ENCODE measurements around the gene PHLDB3.
A peak's percentile ranks its signal among the peaks of the same experiment; 100 is the strongest.
"Not testable (repeated sequence)": the region's sequence is repeated elsewhere in the genome, so short reads cannot be mapped to it uniquely, and the experiment has no call there.

PHLDB3 gene

DNA sequence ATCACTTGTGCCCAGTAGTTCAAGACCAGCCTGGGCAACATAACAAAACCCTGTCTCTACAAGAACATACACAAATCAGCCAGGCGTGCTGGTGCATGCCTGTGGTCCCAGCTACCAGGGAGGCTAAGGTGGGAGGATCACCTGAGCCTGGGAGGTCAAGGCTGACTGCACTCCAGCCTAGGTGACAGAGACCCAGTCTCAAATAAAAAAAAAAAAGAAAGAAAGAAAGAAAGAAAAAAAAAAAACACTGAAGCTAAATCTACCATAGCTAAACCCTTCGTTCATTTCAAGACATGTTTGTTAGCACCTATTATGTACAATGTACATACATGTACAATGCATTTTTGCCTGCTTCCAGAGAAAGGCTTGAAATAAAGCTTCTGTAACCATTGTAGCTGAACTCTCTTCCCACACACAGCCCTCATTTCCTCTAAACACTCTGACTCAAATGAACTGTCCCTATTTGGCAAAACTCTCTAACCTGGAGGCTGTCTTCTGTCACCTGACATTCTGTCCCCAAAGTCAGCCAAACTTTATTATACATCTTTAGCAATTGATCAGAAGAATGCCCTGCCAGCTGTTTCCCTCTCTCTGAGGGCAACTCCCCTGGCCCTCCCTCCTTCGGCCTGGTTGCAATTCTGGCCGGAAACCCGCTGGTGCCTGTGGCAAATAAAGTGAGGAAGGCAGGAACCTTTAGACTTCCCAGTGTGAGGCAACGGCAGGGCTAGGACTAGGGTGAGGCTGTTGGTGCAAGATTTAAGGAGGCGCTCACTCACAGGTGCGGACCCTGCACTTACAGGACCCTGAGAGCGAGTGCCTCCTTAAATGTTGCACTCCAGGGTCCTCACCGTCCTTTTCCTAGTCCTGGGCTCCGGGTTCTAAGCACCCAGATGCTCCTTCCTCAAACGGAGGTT lies 20.6 kb upstream of the PHLDB3 start:
- Histone ChIP-seq H4K20me1 (ENCODE audit: insufficient read depth, low read length, poor library complexity, severe bottlenecking) (peaks cover 14% of the 10 kb centered on the region), H2AFZ (ENCODE audit: low read length) (no peak overlapping the region), H3K9ac (ENCODE audit: low read depth, low read length, poor library complexity, severe bottlenecking) (peak overlapping the region; percentile 87), H3K36me3 (ENCODE audit: insufficient read depth, low read length) (no peaks in the 10 kb centered on the region), H3K27me3 (ENCODE audit: insufficient read depth, low read length, poor library complexity, severe bottlenecking) (no peaks in the 10 kb centered on the region), H3K4me3 (ENCODE audit: low read length, poor library complexity, severe bottlenecking) (peak overlapping the region; percentile 91), H3K9me3 (ENCODE audit: insufficient read depth, low read depth, low read length) (no peaks in the 10 kb centered on the region), H3F3A (ENCODE audit: low read depth) (no peaks in the 10 kb centered on the region), H3K79me2 (ENCODE audit: insufficient read depth, low read length) (peaks cover 37% of the 10 kb centered on the region), H3K9me2 (replicated peaks; ENCODE audit: low read depth, low read length) (no peaks in the 10 kb centered on the region), H3K4me1 (ENCODE audit: insufficient read depth, low read length, poor library complexity, severe bottlenecking) (peaks cover 6% of the 10 kb centered on the region), H3K4me2 (ENCODE audit: low read depth, low read length, poor library complexity, severe bottlenecking) (peak overlapping the region; percentile 86)
- TF ChIP-seq, protein P1, sequence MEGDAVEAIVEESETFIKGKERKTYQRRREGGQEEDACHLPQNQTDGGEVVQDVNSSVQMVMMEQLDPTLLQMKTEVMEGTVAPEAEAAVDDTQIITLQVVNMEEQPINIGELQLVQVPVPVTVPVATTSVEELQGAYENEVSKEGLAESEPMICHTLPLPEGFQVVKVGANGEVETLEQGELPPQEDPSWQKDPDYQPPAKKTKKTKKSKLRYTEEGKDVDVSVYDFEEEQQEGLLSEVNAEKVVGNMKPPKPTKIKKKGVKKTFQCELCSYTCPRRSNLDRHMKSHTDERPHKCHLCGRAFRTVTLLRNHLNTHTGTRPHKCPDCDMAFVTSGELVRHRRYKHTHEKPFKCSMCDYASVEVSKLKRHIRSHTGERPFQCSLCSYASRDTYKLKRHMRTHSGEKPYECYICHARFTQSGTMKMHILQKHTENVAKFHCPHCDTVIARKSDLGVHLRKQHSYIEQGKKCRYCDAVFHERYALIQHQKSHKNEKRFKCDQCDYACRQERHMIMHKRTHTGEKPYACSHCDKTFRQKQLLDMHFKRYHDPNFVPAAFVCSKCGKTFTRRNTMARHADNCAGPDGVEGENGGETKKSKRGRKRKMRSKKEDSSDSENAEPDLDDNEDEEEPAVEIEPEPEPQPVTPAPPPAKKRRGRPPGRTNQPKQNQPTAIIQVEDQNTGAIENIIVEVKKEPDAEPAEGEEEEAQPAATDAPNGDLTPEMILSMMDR (conservative IDR thresholded peaks at IDR 0.05; ENCODE audit: low read length) = no peak
- no peak for TF ChIP-seq EZH2phosphoT487 (IDR thresholded peaks at IDR 0.05; ENCODE audit: borderline replicate concordance)

DNA sequence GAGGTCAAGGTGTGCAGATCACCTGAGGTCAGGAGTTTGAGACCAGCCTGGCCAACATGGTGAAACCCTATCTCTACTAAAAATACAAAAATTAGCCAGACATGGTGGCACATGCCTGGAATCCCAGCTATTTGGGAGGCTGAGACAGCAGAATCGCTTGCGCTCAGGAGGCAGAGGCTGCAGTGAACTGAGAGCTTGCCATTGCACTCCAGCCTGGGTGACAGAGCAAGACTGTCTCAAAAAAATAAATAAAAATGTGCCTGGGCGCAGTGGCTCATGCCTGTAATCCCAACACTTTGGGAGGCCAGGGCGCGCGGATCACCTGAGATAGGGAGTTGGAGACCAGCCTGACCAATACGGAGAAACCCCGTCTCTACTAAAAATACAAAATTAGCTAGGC lies 19.1 kb upstream of the PHLDB3 start:
- not testable (repeated sequence) for H3K36me3 ChIP-seq (ENCODE audit: insufficient read depth, low read length); H3K4me2 ChIP-seq (ENCODE audit: low read depth, low read length, poor library complexity, severe bottlenecking); H3K4me1 ChIP-seq (ENCODE audit: insufficient read depth, low read length, poor library complexity, severe bottlenecking); H3K4me3 ChIP-seq (ENCODE audit: low read length, poor library complexity, severe bottlenecking); H3K9me3 ChIP-seq (ENCODE audit: insufficient read depth, low read depth, low read length); H3K9me2 ChIP-seq (replicated peaks; ENCODE audit: low read depth, low read length); H2AFZ ChIP-seq (ENCODE audit: low read length); H3K27me3 ChIP-seq (ENCODE audit: insufficient read depth, low read length, poor library complexity, severe bottlenecking); H3K9ac ChIP-seq (ENCODE audit: low read depth, low read length, poor library complexity, severe bottlenecking); H3F3A ChIP-seq (ENCODE audit: low read depth)
- peaks cover 37% of the 10 kb centered on the region for H3K79me2 ChIP-seq (ENCODE audit: insufficient read depth, low read length)
- peaks cover 23% of the 10 kb centered on the region for H4K20me1 ChIP-seq (ENCODE audit: insufficient read depth, low read length, poor library complexity, severe bottlenecking)

DNA sequence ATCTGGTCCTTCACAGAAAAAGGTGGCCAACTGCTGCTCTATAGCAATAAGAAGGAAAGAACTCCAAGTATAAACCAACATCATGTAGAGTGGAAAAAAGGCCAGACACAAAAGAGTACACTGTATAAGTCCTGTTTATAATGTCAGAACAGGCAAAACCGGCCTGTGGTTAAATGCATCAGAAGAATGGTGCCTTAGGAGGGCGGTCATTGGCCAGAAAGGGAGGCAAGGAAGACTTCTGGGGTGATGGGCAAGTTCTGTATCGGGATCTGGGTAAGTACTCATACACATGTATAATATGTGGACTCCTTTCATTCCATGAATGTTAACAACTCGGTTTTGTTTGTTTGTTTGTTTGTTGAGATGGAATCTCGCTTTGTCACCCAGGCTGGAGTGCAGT lies 18.4 kb upstream of the PHLDB3 start:
- Histone ChIP-seq H3F3A (ENCODE audit: low read depth) (no peaks in the 10 kb centered on the region), H3K9me2 (replicated peaks; ENCODE audit: low read depth, low read length) (no peaks in the 10 kb centered on the region), H2AFZ (ENCODE audit: low read length) (no peak overlapping the region), H4K20me1 (ENCODE audit: insufficient read depth, low read length, poor library complexity, severe bottlenecking) (peaks cover 23% of the 10 kb centered on the region), H3K79me2 (ENCODE audit: insufficient read depth, low read length) (peaks cover 37% of the 10 kb centered on the region), H3K27me3 (ENCODE audit: insufficient read depth, low read length, poor library complexity, severe bottlenecking) (no peaks in the 10 kb centered on the region), H3K9me3 (ENCODE audit: insufficient read depth, low read depth, low read length) (no peaks in the 10 kb centered on the region), H3K36me3 (ENCODE audit: insufficient read depth, low read length) (no peaks in the 10 kb centered on the region), H3K4me2 (ENCODE audit: low read depth, low read length, poor library complexity, severe bottlenecking) (no peak overlapping the region), H3K9ac (ENCODE audit: low read depth, low read length, poor library complexity, severe bottlenecking) (no peak overlapping the region), H3K4me3 (ENCODE audit: low read length, poor library complexity, severe bottlenecking) (no peak overlapping the region), H3K4me1 (ENCODE audit: insufficient read depth, low read length, poor library complexity, severe bottlenecking) (peaks cover 6% of the 10 kb centered on the region)
- TF ChIP-seq, protein P1 (conservative IDR thresholded peaks at IDR 0.05; ENCODE audit: low read length) = no peak
- TF ChIP-seq EZH2phosphoT487 (IDR thresholded peaks at IDR 0.05; ENCODE audit: borderline replicate concordance) = no peak

Measured in Loucy (cell line).